GM12878 (cell line): ENCODE results near the gene RCBTB2. TPM values are rescaled to one million over a fixed set of nuclear protein-coding genes. Genes with fewer than 3 reads are reported as not detected.

Experiments used
- CHD1 ChIP-seq: IDR thresholded peaks from 2 replicates; pipeline ENCODE4 v1.6.1; 2012; ENCODE audit warnings: low read depth, low read length, improper control_type of control experiment
- HSF1 ChIP-seq: fragments of 150-350 bp; IDR thresholded peaks from 2 replicates; pipeline ENCODE4 v1.6.1; 2014; ENCODE audit warnings: mild to moderate bottlenecking, low read depth, low read length
- REST ChIP-seq: IDR thresholded peaks from 2 replicates; pipeline ENCODE4 v1.6.1; 2012; ENCODE audit warnings: mild to moderate bottlenecking, low read depth, low read length
- SIX5 ChIP-seq: IDR thresholded peaks from 2 replicates; pipeline ENCODE4 v1.6.1; 2011; ENCODE audit warnings: mild to moderate bottlenecking, low read depth, low read length, moderate library complexity; ENCODE audit not compliant: severe bottlenecking
- WRNIP1 ChIP-seq: IDR thresholded peaks from 2 replicates; pipeline ENCODE4 v1.6.1; 2011; ENCODE audit warnings: low read depth, low read length, improper control_type of control experiment, borderline replicate concordance
- ZBED1 ChIP-seq: IDR thresholded peaks from 2 replicates; pipeline ENCODE4 v1.6.1; 2016; ENCODE audit warnings: borderline replicate concordance
- ZBTB40 ChIP-seq: fragments of 450-650 bp; IDR thresholded peaks from 2 replicates; pipeline ENCODE4 v1.6.1; 2016; ENCODE audit warnings: mild to moderate bottlenecking, moderate library complexity, borderline replicate concordance
- ZNF622 ChIP-seq: fragments of 450-650 bp; IDR thresholded peaks from 2 replicates; pipeline ENCODE4 v1.6.1; 2017; ENCODE audit warnings: mild to moderate bottlenecking, inconsistent platforms
- polyA plus RNA-seq, 11 experiments: library from polyadenylated mRNA; depleted of rRNA in 4 of 11; unstranded in 6 of 11; stranded (reverse) in 5 of 11; fragments of >200 nt; fragmentation: Nextera tagmentation in 4 of 11; fragmentation: Illumina TruSeq in 1 of 11; extraction: Ambion mirVana in 4 of 11; extraction: Trizol in 1 of 11; gene quantifications; 1 replicate in 1 of 11; 2 replicates in 10 of 11; pipeline versions ENCODE4 v1.2.1 to v1.2.3, GENCODE V29; 2011 to 2016; ENCODE audit warnings: inconsistent platforms in 2 of 11, missing spikeins in 2 of 11, low read depth in 1 of 11
- total RNA-seq, 4 experiments: library from RNA; depleted of rRNA in 3 of 4; stranded (reverse); fragments of >200 nt in 3 of 4; fragmentation: Illumina TruSeq in 1 of 4; extraction: Trizol in 1 of 4; gene quantifications; 2 replicates each; pipeline versions ENCODE4 v1.2.1 to v1.2.3, GENCODE V29; 2013 to 2021

RCBTB2 gene
- total and polyA plus RNA-seq, 10 of the 15 experiments (the other 5 are each of a cell fraction or from before 2014, with no cell fraction given): 5.0 to 16.0 (median 8.5) TPM

DNA sequence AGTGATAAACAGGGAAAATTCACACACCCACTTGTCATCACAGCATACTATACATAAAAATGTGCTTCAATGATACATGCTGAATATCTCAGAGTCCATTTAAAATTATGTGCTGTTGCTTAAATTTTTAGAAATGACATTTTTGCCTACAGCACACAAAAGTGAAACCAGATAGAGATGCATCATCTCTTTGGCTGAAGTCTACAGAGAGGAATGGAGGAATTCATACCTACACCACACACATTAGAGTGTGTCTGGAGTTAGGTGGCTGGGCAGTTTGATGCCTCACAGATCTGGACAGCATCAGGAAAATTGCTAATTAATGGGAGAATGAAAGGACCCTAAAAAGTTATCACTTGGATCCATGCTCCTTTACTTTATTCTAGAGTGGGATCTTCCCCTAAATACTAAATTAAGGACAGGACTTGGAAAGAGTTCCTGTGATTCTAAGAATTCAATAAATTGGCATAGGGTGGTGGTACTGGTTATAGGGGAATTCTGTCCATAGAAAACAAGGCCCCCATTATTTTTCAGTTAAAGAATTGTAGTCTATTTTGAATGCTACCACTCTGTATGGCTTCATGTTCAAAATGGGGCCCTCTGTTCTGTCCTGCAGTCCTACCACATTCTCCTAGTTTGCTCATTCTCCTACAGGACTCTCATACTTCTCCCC, 41.3 kb downstream of the RCBTB2 start (continued):
- TF ChIP-seq CHD1 (no peak), REST (no peak), ZNF622 (no peak), ZBED1 (no peak), HSF1 (no peak), ZBTB40 (no peak), SIX5 (no peak), WRNIP1 (no peak)
